GM23248 (cell line): Measurements from ENCODE around the gene SLC25A39. TPM values are rescaled to one million over a fixed set of nuclear protein-coding genes. Genes with fewer than 3 reads are reported as not detected.

Source experiments
- DNase-seq: peaks from one replicate; pipeline ENCODE4 v3.0.0-alpha.2; 2015
- H2AFZ ChIP-seq: fragments of 200-600 bp; sonication (generic); 2 replicates; pipeline ENCODE4 v1.6.1; 2016; ENCODE audit warnings: antibody characterized with exemption
- H3F3A ChIP-seq: fragments of 200-600 bp; sonication (generic); 2 replicates; pipeline ENCODE4 v1.6.1; 2016; ENCODE audit warnings: mild to moderate bottlenecking, antibody characterized with exemption, mixed run types; ENCODE audit not compliant: insufficient read depth
- H3K27ac ChIP-seq: fragments of 200-600 bp; sonication (generic); 2 replicates; pipeline ENCODE4 v1.5.1; 2016; ENCODE audit warnings: mild to moderate bottlenecking
- H3K27me3 ChIP-seq: fragments of 200-600 bp; sonication (generic); replicated peaks from 2 replicates; pipeline ENCODE4 v1.6.1; 2016; ENCODE audit warnings: mild to moderate bottlenecking; ENCODE audit not compliant: insufficient read depth
- H3K36me3 ChIP-seq: fragments of 200-600 bp; sonication (generic); 2 replicates; pipeline ENCODE4 v1.6.1; 2016; ENCODE audit warnings: low read depth, mild to moderate bottlenecking
- H3K4me1 ChIP-seq: fragments of 200-600 bp; sonication (generic); 2 replicates; pipeline ENCODE4 v1.6.1; 2016; ENCODE audit warnings: mild to moderate bottlenecking; ENCODE audit not compliant: insufficient read depth
- H3K4me2 ChIP-seq: fragments of 200-600 bp; sonication (generic); one replicate; pipeline ENCODE4 v1.6.1; 2016; ENCODE audit warnings: mild to moderate bottlenecking; ENCODE audit not compliant: unreplicated experiment
- H3K4me3 ChIP-seq: fragments of 200-600 bp; sonication (generic); 2 replicates; pipeline ENCODE4 v1.5.1; 2016; ENCODE audit warnings: mild to moderate bottlenecking
- H3K79me2 ChIP-seq: fragments of 200-600 bp; sonication (generic); 2 replicates; pipeline ENCODE4 v1.6.1; 2016; ENCODE audit warnings: mild to moderate bottlenecking; ENCODE audit not compliant: insufficient read depth
- H3K9ac ChIP-seq: fragments of 200-600 bp; sonication (generic); 2 replicates; pipeline ENCODE4 v1.6.1; 2016; ENCODE audit warnings: mild to moderate bottlenecking
- H3K9me2 ChIP-seq: fragments of 200-600 bp; sonication (generic); 2 replicates; pipeline ENCODE4 v1.6.1; 2016; ENCODE audit warnings: mixed run types, mild to moderate bottlenecking, moderate library complexity; ENCODE audit not compliant: insufficient read depth
- H3K9me3 ChIP-seq: fragments of 200-600 bp; sonication (generic); one replicate; pipeline ENCODE4 v1.6.1; 2017; ENCODE audit warnings: low read depth
- H4K20me1 ChIP-seq: fragments of 200-600 bp; sonication (generic); 2 replicates; pipeline ENCODE4 v1.6.0; 2016; ENCODE audit not compliant: insufficient read depth
- EZH2 ChIP-seq: fragments of 200-600 bp; sonication (generic); IDR thresholded peaks from 2 replicates; pipeline ENCODE4 v1.6.1; 2018; ENCODE audit warnings: antibody characterized with exemption, mild to moderate bottlenecking; ENCODE audit not compliant: insufficient read depth, poor library complexity, severe bottlenecking
- EZH2phosphoT487 ChIP-seq: fragments of 200-600 bp; sonication (generic); IDR thresholded peaks from 2 replicates; pipeline ENCODE4 v1.6.1; 2018; ENCODE audit warnings: antibody characterized with exemption, moderate library complexity, mild to moderate bottlenecking, low read depth; ENCODE audit not compliant: insufficient read depth
- WGBS, 2 experiments: methylation state at CpG; one replicate each; pipeline ENCODE4 v1.1.6; 2015 to 2017; ENCODE audit warnings: low lambda C conversion rate in 2 of 2, low coverage in 1 of 2; ENCODE audit errors: missing lambda C conversion rate in 2 of 2; 5-methylcytosine and 5-hydroxymethylcytosine counted together
- in situ Hi-C: fragments of 300-500 bp; cut with MboI; formaldehyde crosslinking; loops from 2 replicates; pipeline ENCODE4 v1.15.0; 2020
- polyA plus RNA-seq: library from polyadenylated mRNA; unstranded; fragments of >200 nt; fragmentation: Nextera tagmentation; extraction: Ambion mirVana; gene quantifications from 2 replicates; pipeline ENCODE4 v1.2.1, GENCODE V29; 2016
- total RNA-seq: library from RNA; depleted of rRNA; stranded (reverse); fragments of >200 nt; shearing (Covaris generic); gene quantifications from 2 replicates; pipeline ENCODE4 v1.2.3, GENCODE V29; 2014

Gene SLC25A39
- total and polyA plus RNA-seq, 2 experiments from 2014 or later, result 117 to 118 TPM

- WGBS, 2 experiments, result 58% methylated on average over 7 of the region's 7 CpGs
- Histone ChIP-seq H3K9ac (no peak overlapping the region), H3K9me2 (no peaks in the 10 kb centered on the region), H3K27ac (no peak overlapping the region), H3K27me3 (peaks cover 16% of the 10 kb centered on the region), H3K36me3 (no peaks in the 10 kb centered on the region), H3K4me3 (no peak overlapping the region), H3K4me1 (no peaks in the 10 kb centered on the region), H2AFZ (no peak overlapping the region), H3K79me2 (no peaks in the 10 kb centered on the region), H3K9me3 (no peaks in the 10 kb centered on the region), H3K4me2 (no peak overlapping the region), H3F3A (no peaks in the 10 kb centered on the region), H4K20me1 (no peaks in the 10 kb centered on the region)
- TF ChIP-seq EZH2 (no peak), EZH2phosphoT487 (no peak)
- DNase-seq, result no peak
- in situ Hi-C loops, result no loop called here
These were observed 10.6 kb downstream of the SLC25A39 start for GRCh38 chr17:44314031-44314430.

- Histone ChIP-seq H3K27ac (no peak overlapping the region), H4K20me1 (no peaks in the 10 kb centered on the region), H3K79me2 (no peaks in the 10 kb centered on the region), H3K9me2 (no peaks in the 10 kb centered on the region), H3K9ac (no peak overlapping the region), H3F3A (no peaks in the 10 kb centered on the region), H3K4me2 (no peak overlapping the region), H3K4me3 (no peak overlapping the region), H3K9me3 (no peaks in the 10 kb centered on the region), H3K4me1 (no peaks in the 10 kb centered on the region), H2AFZ (no peak overlapping the region), H3K36me3 (no peaks in the 10 kb centered on the region), H3K27me3 (peaks cover 19% of the 10 kb centered on the region)
- no peak for TF ChIP-seq EZH2
- TF ChIP-seq EZH2phosphoT487, result no peak
- WGBS, 2 experiments, result 50 to 65% methylated on average over 8 to 17 of the region's 17 CpGs
- DNase-seq, result no peak
- in situ Hi-C loops, result no loop called here
These were observed 12.1 kb downstream of the SLC25A39 start for GRCh38 chr17:44312396-44313104.

DNA sequence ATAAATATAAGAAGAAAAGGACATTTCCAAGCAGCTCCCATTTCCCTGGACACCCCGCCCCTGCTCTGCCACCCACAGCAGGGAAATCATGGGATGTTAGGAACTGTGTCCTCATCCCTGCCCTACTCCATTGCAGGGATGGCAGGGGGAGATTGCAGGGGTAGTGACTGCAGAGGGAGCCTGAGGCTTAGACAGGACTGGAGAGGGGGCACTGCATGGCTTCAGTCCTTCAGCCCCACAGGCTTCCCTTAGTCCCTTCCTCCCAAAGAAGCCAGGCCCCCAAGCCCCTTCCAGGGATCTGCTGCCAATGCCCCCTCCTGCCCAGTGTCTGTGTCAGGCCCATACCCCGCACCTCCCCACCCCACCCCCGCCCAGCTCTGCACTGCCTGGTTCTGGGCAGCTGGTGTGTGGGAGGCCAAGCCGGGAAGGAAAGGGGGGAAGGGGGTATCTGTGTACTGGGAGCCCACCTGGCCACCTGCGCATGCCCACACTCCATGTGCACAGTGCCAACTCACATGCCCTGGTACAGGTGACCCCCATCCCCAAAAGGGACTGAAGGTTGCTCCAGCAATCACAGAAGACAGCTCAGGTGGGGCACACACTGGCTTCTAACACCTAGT, 13.0 kb downstream of the SLC25A39 start:
- no peaks in the 10 kb centered on the region for H3F3A ChIP-seq
- DNase-seq, result no peak
- no peak for TF ChIP-seq EZH2phosphoT487
- no peak for TF ChIP-seq EZH2
- in situ Hi-C loops, result no loop called here
- no peak overlapping the region for H3K4me3 ChIP-seq
- H3K36me3 ChIP-seq, result no peaks in the 10 kb centered on the region
- no peaks in the 10 kb centered on the region for H3K79me2 ChIP-seq
- H3K27me3 ChIP-seq, result peaks cover 27% of the 10 kb centered on the region
- WGBS, 2 experiments, result 67 to 81% methylated on average over 3 to 5 of the region's 5 CpGs
- H3K9ac ChIP-seq, result no peak overlapping the region
- no peak overlapping the region for H2AFZ ChIP-seq
- H3K4me2 ChIP-seq, result no peak overlapping the region
- no peak overlapping the region for H3K27ac ChIP-seq
- H3K9me2 ChIP-seq, result no peaks in the 10 kb centered on the region
- no peaks in the 10 kb centered on the region for H3K9me3 ChIP-seq
- H3K4me1 ChIP-seq, result no peaks in the 10 kb centered on the region
- H4K20me1 ChIP-seq, result no peaks in the 10 kb centered on the region

- DNase-seq, result no peak
- H3K9ac ChIP-seq, result no peak overlapping the region
These were observed 13.8 kb downstream of the SLC25A39 start for GRCh38 chr17:44310609-44311376.

More at GRCh38 chr17:44310609-44311376, 13.8 kb downstream of the SLC25A39 start:
- no peaks in the 10 kb centered on the region for H3K79me2 ChIP-seq
- 67 to 69% methylated on average over 10 of the region's 10 CpGs for WGBS, 2 experiments
- H3K9me3 ChIP-seq, result no peaks in the 10 kb centered on the region
- no peak overlapping the region for H3K27ac ChIP-seq
- no peak overlapping the region for H3K4me2 ChIP-seq
- H4K20me1 ChIP-seq, result no peaks in the 10 kb centered on the region
- no peaks in the 10 kb centered on the region for H3K4me1 ChIP-seq
- TF ChIP-seq EZH2phosphoT487 (no peak), EZH2 (no peak)
- H2AFZ ChIP-seq, result no peak overlapping the region
- no peak overlapping the region for H3K4me3 ChIP-seq
- peaks cover 22% of the 10 kb centered on the region for H3K27me3 ChIP-seq
- H3F3A ChIP-seq, result no peaks in the 10 kb centered on the region
- in situ Hi-C loops, result no loop called here
- H3K9me2 ChIP-seq, result no peaks in the 10 kb centered on the region
- no peaks in the 10 kb centered on the region for H3K36me3 ChIP-seq
